ENCODE results near the gene PCSK4. TPM values are rescaled to one million over a fixed set of nuclear protein-coding genes. Genes with fewer than 3 reads are reported as not detected.

PCSK4 gene
- total RNA-seq, 1 donor from 2014 or later, result 8.4 TPM

DNA sequence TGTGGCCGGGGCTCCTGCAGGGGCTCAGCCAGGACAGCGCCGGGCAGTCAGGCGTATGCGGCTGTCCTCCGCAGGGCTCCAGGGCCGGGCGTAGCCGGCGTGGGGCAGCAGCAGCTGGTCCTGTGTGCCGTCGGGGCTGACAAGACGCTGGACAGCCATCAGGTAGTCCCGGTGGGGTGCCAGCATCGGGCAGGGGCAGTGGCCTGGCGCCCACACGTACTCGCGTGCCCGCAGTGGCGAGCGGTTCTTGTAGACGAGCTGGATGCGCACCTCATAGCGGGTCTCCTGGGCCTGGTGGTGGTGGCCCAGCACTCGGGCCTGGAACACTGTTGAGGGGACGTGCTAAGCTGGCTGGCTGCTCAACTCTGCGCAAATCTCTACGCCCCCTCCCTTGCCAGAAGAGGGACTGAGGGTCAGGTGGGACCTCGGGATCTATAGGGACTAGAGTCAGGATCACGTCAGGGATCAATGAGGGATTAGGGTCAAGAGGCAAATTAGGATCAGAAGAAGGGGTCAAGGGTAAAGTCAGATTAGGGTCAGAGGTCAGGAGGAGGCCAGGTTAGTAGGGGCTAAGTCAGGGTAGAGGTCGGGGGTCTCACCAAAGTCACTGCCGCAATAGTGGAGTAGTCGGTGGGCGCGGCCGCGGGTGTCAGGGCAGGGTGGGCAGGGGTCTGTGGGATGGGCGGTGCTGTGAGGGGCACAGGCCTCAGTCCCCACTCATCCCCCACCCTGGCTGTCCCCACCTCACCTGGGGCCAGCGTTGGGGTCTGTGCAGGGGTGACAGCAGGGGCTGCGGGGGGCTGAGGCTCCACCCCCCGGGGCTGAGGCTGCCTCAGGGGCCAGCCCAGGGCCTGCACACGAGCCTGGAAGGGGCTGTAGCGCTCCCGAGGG lies 16.1 kb upstream of the PCSK4 start:
- H3K4me3 Mint-ChIP-seq (ENCODE audit: unreplicated experiment), result peak overlapping the region; percentile 27
- H3K27ac Mint-ChIP-seq (ENCODE audit: unreplicated experiment), result peak overlapping the region; percentile 31
- H3K27me3 Mint-ChIP-seq (ENCODE audit: unreplicated experiment), result peaks cover 6% of the 10 kb centered on the region
- peaks cover 3% of the 10 kb centered on the region for H3K36me3 Mint-ChIP-seq (ENCODE audit: low read depth, unreplicated experiment)
- H3K9me3 Mint-ChIP-seq (ENCODE audit: unreplicated experiment), result no peaks in the 10 kb centered on the region
- H3K4me1 Mint-ChIP-seq (ENCODE audit: unreplicated experiment), result peaks cover 5% of the 10 kb centered on the region
- TF ChIP-seq CTCF (IDR thresholded peaks at IDR 0.05; ENCODE audit: unreplicated experiment), result no peak
- no peak for DNase-seq (ENCODE audit: low spot score)

- Mint-ChIP-seq H3K27ac (ENCODE audit: unreplicated experiment) (no peak overlapping the region), H3K27me3 (ENCODE audit: unreplicated experiment) (peaks cover 4% of the 10 kb centered on the region), H3K4me3 (ENCODE audit: unreplicated experiment) (no peak overlapping the region), H3K9me3 (ENCODE audit: unreplicated experiment) (no peaks in the 10 kb centered on the region), H3K36me3 (ENCODE audit: low read depth, unreplicated experiment) (peaks cover 3% of the 10 kb centered on the region), H3K4me1 (ENCODE audit: unreplicated experiment) (peaks cover 4% of the 10 kb centered on the region)
- TF ChIP-seq CTCF (IDR thresholded peaks at IDR 0.05; ENCODE audit: unreplicated experiment), result no peak
- DNase-seq (ENCODE audit: low spot score), result no peak
Observed at GRCh38 chr19:1505012-1505411, 14.9 kb upstream of the PCSK4 start.

- no peak for TF ChIP-seq CTCF (IDR thresholded peaks at IDR 0.05; ENCODE audit: unreplicated experiment)
- Mint-ChIP-seq H3K9me3 (ENCODE audit: unreplicated experiment) (no peaks in the 10 kb centered on the region), H3K27me3 (ENCODE audit: unreplicated experiment) (peaks cover 4% of the 10 kb centered on the region), H3K4me1 (ENCODE audit: unreplicated experiment) (no peaks in the 10 kb centered on the region), H3K4me3 (ENCODE audit: unreplicated experiment) (no peak overlapping the region), H3K36me3 (ENCODE audit: low read depth, unreplicated experiment) (peaks cover 3% of the 10 kb centered on the region), H3K27ac (ENCODE audit: unreplicated experiment) (no peak overlapping the region)
- no peak for DNase-seq (ENCODE audit: low spot score)
Observed at GRCh38 chr19:1503925-1504773, 14.0 kb upstream of the PCSK4 start.

DNA sequence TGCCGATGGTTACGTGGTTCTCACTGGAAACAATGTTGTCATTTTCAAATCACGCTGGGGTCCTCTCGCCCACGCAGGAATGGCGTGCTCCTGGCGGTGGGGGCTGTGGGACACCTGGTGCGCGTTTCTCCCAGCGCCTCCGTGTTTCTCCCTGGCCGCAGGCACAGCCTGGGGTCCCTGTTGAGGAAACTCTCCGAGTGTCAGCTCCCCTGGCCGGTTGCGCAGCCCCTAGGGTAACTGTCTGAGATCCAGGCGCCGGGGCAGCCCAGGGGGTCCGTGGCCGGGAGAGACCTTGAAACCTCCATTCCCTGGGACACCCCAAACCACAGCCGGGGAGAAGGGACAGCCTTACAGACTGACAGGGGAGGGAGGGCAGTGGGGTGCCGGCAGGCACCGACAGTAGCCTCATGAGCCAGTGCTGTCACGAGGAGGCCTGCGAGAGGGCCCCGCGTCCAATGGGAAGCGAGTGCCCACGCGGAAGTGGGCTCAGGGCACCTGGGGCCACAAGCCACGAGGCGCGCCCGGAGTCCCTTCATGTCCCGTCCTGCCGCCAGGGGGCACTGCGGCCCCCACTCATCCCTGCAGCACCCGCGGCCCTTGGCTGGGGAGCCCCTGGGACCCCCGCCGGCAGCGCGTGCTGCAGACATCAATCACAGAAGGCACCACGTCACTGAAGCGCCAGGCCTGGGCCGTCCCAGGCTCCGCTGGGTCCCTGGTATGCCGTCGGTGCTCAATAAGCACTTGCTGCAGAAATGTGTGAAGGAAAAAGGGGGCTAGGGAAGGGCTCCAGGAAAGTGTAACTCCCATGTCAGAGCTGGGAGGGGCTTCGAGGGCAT lies 13.2 kb upstream of the PCSK4 start:
- H3K4me1 Mint-ChIP-seq (ENCODE audit: unreplicated experiment), result no peaks in the 10 kb centered on the region
- H3K9me3 Mint-ChIP-seq (ENCODE audit: unreplicated experiment), result no peaks in the 10 kb centered on the region
- H3K4me3 Mint-ChIP-seq (ENCODE audit: unreplicated experiment), result no peak overlapping the region
- peaks cover 4% of the 10 kb centered on the region for H3K27me3 Mint-ChIP-seq (ENCODE audit: unreplicated experiment)
- no peak overlapping the region for H3K27ac Mint-ChIP-seq (ENCODE audit: unreplicated experiment)
- DNase-seq (ENCODE audit: low spot score), result peak; percentile 66
- peaks cover 3% of the 10 kb centered on the region for H3K36me3 Mint-ChIP-seq (ENCODE audit: low read depth, unreplicated experiment)
- peak; percentile 89 for TF ChIP-seq CTCF (IDR thresholded peaks at IDR 0.05; ENCODE audit: unreplicated experiment)
